ENCODE measurements around the gene TSHB.

The TSHB gene

DNA sequence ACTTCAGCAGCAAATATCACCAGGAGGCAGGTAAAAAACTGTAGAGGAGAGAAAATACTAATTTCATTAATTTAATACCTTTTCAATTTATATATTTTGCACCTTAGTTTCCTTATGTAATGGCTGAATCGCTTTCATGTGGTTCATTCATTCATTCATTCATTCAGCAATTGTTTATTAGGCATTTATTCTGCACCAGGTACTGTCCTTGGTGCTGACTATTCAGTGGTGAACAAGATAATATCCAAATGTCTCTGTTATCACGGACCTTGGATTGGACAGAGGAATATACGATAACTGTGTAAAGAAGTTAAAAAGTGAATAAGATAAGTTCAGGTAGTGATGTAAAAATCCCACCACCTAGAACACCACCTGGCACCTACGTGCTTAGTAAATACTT, 30.9 kb downstream of the TSHB start:
- no peak for DNase-seq (ENCODE audit: low read depth in 2 of 2)

DNA sequence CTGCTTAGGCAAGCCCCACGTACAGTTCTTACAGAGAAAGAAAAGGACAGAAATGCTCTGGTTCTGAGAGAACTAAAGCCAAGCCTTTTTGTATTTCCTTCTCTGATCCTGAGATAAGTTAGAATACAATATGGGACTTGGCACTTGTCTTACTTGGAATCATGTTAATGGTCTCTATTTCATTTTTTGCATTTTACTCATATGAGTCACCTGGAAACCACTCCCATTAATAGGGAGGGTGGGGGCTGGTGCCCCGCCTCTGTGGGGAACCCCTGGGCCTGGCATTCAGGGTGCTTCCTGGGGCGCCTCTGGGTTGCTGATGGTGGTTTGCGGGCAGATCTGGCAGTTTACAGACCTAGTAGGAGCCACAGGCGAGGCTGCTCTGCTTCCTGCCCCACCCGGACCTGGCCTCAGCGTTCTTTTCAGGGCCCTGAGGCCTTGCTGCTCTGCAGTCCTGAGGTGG, 32.9 kb downstream of the TSHB start:
- DNase-seq (ENCODE audit: low read depth in 2 of 2) = peak; percentile 82 to 87

DNA sequence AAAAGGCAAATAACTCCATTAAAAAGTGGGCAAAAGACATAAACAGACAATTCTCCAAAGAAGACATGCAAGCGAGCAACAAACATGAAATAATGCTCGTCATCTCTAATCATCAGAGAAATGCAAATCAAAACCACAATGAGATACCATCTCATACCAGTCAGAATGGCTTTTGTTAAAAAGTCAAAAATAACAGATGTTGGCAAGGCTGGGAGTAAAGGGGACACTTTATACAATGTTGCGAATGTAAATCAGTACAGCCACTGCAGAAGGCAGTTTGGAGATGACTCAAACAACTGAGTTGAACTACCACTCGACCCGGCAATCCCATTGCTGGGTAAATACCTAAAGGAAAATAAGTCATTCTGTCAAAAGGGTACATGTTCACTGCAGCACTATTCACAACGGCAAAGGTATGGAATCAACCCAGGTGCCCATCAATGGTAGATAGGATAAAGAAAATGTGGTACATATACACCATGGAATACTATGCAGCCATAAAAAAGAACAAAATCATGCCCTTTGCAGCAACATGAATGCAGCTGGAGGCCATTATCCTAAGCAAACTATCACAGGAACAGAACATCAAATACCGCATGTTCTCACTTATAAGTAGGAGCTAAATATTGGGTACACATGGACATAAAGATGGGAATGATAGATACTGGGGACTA, 33.7 kb downstream of the TSHB start:
- DNase-seq (ENCODE audit: low read depth in 2 of 2) = no peak

DNA sequence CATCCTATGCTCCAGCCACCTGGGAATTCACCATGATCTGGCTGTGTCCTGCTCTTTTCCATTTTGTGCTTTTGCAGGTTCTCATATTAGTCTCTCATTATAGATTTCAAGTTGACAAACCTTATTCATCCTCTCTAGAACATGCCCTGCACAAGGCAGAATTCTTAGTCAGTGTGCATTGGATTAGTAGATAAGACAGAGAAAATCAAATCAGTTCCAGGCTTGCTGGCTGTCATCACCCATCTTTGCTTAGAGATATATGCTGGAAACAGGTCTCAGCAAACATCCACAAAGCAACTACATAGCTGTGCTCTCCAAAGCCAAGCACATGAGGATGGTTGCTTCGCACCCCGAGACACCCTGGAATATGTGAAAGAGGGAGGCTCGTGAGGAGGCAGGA, 34.8 kb downstream of the TSHB start:
- no peak for DNase-seq (ENCODE audit: low read depth in 2 of 2)

DNA sequence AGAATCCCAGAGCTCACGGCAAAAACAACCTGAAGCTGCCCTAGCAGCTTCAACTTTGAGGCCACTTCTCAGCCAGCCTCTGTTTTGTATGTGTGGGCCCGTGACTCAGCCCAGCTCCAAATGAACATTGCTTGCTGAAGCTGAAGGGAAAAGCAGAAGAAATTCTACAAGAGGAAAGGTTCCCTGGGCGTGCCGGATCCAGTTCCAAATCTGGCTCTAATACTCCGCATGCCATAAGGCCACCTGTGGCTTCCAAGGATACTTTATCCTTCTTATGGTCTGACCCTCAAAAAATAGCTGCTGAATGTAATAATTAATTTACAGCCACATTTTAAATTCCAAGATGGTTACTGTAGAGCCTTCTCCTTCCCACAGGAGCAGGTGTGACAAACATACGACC, 35.4 kb downstream of the TSHB start:
- no peak for DNase-seq (ENCODE audit: low read depth in 2 of 2)

DNA sequence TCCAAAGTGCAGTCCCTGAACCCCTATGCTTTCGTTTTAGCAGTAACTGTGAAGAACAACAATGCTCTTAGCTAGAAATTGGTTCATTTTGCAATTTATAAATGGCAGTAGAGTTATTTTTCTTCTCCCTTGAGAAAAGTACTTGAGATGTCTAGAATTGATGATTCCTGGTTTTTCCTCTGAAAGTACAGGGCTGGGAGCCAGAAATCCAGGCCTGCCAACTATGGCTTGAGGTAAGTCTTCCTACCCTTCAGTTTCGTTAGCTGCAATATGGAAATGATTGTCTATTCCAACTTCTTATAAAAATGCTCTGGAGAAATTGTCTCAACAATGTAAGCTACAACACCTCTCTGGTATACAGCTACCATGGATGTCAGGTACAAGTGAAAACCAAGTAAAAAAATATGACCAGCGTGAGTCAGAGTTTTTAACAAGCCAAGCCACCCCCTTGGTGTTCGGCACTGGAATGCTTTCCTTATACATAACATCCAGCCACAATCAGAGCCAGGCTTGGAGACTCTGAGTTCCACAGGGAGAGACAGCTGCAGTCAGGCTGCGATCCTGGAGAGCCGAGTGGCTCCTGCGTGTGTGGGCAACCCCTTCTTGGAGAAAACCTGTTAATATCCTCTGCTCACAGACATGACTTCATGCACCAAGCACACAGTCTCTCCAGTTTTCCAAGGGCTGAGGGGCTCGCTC, 37.7 kb downstream of the TSHB start:
- DNase-seq (ENCODE audit: low read depth in 2 of 2) = no peak

DNA sequence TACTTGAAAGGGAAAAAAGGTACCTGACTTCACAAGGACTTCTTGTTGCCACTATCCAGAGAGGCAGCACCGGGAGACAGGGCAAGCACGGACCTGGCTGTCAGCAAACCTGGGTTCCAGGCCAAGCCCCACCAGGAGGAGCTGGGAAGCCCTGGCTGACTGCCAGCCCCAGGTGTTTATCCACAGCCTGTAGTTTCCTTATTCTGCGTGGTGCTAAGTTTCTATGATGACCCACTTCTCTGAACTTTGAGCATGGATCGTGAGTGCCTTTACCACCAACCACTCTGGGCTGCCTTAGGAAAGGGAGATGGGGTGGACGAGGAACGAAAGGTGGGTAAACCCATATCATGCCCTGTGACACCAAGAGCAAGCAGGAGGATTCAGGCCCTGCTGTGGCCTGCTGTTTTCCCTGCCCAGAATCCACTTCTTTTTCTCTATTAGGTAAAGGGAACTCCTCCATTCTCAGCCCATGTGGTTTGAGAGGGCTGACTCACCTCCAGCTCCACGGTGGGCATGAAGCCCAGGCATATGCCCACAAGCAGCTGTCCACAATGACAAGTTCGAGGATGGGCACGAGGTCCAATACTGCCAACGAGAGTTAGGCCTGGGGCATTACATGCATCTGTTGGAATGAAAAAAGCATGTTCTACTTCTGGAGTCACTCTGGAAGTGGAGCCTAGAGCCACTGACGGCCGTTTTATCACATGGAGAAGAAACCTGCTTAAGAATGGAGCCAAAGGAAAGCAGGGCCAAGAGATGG, 39.4 kb downstream of the TSHB start:
- DNase-seq (ENCODE audit: low read depth in 2 of 2) = no peak

DNA sequence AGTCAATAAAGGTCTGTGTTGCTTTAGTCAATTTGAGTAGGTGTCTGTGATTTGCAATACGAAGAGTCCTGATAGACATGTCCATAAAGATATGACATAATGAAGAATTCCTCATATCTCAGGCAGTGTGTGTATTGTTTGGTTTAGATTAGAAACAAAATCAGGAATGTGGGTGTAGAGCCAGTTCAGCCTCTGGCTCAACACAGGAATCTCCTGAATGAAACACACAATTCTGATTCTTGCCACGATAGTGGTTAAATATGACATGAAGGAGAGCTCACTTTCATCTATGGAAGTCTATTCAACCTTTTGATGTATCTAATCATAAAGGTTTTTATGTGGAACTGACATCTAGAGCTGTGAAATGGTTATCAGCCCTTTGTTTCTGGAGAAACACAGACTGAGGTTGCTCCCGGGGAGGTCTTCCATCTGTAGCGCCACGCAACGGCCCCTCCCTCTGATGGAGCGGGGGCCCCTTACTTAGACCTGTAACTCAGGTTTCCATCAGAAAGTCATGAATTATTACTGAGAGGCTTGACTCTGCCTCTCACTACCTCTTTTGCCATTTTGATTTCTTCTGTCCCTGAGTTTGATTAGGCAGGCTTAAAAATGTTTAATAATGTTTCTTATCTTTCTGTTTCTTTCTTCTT, 40.2 kb downstream of the TSHB start:
- no peak for DNase-seq (ENCODE audit: low read depth in 2 of 2)

DNA sequence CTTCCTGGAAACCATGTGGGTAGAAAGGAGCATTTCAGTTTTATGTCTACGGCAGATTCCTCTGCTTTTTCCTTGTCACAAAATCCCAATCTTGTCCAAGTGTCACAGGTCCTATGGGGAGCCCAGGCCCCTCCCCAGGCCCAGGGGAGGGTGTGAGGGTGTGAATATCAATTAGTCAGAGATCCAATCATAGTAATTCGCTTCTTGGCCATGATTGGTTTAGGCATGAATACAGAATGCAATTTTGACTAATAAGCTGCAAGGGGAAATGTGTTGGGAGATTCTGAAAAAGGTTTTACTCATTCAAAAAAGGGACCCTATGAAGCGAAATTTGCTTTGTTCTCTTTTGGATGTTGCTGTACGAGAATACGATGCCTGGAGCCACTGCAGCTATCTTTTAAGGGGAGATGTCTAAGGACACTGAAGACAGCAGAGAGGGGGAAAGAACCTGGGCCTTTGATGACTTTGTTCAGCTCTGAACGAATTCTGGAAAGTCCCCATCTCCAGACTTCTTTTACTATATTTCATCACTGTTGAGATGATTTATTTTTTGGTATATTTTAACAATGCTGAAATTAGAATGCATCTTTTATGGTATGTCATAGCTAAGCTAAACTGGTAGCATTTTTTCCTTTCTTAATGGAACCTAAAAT, 41.5 kb downstream of the TSHB start:
- DNase-seq (ENCODE audit: low read depth in 2 of 2) = no peak

DNA sequence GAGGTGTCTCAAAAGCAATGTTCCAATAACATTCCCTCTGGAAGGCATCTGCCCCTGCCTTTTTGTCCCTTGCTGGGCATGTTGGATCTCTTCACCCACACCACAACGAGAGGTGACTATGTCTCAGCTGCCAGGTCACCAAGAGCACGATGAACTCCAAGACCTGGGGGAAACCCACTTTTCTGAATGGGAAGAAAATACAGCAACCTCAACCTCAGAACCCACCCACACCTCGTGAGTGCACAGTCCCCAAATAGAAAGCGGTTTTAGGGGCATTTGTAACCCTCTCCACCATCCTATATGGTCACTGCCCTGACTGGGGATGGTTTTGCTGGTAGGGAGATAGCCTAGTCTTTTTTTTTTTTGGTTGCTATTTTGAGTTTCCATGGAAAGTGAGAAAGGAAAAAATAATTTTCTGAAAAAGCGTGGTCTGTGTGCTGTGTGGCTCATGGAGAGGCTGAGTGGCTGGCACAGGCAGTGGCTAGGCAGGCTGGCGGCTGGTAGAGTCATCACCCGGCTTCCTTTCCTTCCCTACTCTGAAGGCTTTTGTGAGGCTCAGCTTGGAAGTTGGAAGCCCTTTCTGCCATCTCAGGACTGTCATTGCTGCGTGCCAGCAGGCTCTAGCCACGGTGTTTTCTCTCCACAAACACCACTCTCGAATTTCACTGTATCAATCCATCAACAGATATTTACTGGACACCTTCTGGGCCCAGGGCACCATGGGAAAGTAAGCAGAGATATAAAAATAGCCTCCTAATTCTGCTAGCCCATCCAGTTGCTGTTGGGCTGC, 43.9 kb downstream of the TSHB start:
- DNase-seq (ENCODE audit: low read depth in 2 of 2) = no peak

DNA sequence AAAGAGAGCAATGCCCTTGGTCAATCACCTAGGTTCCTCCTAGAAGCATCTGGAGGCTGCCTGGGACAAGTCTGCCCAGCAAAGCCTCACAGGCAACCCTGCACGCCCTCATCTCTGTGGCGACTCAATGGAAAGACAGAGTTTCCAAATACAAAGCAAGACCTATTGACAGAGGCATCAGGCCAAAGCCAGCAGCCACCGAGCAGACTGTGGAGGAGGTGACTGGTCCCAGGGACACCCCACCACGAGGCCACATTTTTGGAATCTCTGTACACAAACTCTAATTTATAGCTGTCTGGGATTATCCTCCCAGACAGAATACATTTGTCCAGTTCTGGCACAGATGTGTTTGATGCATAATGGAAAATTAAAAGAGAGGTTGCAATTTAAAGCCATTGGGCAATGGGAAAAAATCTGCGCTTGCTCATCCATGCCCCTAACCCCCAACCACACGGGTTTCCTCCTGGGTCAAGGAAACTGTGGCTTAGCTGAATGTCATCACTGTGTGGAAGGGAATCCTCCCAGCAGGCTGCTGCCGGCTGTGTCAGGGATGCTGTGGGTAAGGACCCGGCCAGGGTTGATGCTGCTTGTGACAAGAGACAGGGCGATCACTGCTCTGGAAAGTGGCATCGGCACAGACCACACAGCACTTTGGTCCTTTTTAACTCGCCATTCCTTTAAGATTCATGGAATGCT, 45.4 kb downstream of the TSHB start:
- DNase-seq (ENCODE audit: low read depth in 2 of 2) = no peak

DNA sequence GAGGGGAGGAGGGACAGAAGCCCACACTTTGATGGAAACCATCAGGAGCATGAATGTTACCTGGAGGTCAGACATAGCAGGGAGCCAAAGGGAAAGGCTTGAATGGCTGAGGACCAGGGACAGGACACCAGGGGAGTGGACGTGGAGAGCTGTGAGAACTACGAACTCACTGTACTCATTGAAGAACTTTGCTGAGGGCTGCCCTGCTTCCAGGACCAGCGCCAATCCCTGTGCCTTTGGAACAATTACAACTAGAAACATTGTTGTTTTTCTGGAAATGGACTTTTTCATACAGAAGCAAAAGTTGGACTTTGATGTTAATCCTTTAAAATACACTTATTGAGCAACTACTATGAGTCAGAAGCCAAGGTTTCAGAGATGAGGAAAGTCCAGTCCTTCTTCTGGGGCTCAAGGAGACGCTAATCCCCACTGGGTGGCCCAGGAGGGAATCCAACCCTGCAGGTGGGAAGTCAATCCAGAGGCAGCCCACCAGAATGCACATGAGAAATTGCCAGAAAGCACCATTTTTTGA, 46.8 kb downstream of the TSHB start:
- no peak for DNase-seq (ENCODE audit: low read depth in 2 of 2)

DNA sequence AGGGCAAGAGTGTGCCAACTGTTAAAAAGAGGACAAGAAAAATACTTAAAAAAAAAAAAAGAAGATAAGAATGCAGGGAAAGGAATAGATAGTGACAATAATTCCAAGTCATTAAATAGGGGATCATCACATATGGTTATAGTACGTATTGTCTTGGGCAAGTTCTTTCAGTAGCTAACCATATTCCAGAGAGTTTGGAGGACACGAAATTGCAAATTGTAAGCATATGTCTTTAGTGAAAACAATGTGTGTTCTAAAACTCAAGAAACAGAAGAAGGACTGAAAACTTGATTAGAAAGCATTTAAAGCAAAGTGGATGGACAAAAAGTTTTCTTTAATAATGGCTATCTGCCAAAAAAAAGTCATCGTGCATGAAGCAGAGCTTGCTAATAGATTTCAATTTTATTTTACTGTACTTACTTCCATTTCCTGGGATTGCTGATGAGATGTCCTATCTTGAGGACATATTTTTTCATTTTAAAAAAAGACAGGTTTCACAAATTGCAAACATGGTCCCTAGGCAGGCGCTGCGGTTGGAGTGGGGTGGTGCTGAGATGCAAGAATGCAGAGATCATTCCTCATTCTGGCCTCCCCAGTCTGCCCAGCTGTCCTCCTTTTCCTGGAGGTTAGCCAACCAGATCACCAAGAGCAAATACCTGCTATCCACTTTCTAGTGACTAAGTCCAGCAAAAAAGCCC, 47.8 kb downstream of the TSHB start:
- no peak for DNase-seq (ENCODE audit: low read depth in 2 of 2)

DNA sequence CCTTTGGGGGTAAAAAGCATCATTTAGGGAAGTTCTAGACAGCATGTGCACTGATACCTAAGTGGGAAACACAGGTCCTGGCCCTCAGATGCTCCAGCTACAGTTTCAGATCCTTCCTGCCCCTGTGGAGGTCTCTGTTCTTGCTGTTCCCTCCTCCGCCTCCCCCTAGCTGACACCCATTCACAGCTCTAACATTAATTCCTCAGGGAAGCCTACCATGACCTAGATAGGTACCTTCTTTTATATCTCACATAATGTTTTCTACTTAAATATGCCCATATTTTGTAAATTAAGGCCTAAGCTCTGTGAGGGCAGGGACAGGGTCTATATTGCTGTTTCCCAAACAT, 48.3 kb downstream of the TSHB start:
- no peak for DNase-seq (ENCODE audit: low read depth in 2 of 2)

DNA sequence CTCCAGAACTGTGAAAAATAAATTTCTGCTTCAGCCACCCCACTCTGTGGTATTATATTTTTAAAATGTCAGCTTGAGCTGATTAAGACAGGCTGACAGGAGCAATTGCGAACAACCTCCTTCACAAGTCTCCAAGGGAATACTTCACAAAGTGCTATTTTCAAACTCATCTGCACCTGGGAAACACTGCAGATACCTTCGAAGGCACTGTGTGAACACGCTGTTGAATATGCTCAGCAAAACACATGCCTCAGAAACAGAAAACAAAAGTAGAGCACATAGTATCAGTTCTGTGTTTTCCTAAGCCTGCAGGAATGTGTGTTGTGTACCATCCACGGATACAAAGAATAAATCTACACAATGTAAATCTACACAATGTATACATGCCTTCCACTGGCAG, 49.1 kb downstream of the TSHB start:
- DNase-seq (ENCODE audit: low read depth in 2 of 2) = no peak

DNA sequence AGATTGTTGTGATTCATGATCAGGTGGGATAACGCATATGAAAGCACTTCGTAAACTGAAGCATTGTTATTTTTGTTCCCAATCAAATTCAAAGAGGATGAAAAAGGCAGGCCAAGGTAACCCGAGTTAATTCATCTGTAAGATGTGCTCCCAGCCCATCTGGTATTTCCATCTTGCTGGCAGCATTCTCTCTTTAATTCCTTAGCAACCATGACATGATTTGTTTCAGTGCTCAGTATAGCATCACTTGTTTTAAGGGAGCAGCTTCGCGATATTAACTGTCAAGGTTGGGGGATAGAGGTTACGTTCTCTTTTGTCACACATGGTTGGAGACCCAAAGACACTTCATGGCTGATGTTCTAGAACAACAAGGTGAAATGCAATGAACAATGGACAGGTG, 53.3 kb downstream of the TSHB start:
- no peak for DNase-seq (ENCODE audit: low read depth in 2 of 2)
